Tibial artery (tissue), 4 donors: Measurements from ENCODE around the gene FBXL22.

Source experiments
- DNase-seq, 2 donors: peaks; one replicate each; pipeline ENCODE4 v3.0.0-alpha.2; 2019
- H3K27ac ChIP-seq, 2 donors: fragments of 200-600 bp; sonication (generic) in 1 of 2; 1 replicate in 1 of 2; 2 replicates in 1 of 2; pipeline ENCODE4 v1.5.1; 2018 to 2019; ENCODE audit warnings: mild to moderate bottlenecking in 1 of 2
- H3K27me3 ChIP-seq, 2 donors: fragments of 200-600 bp; sonication (generic) in 1 of 2; one replicate each; pipeline versions ENCODE4 v1.5.1 to v1.6.0; 2016 to 2019
- H3K36me3 ChIP-seq, 3 donors: fragments of 200-600 bp; sonication (generic) in 2 of 3; one replicate each; pipeline ENCODE4 v1.5.1; 2016 to 2019; ENCODE audit warnings: mild to moderate bottlenecking in 2 of 3
- H3K4me1 ChIP-seq, 4 donors: fragments of 200-600 bp; sonication (generic) in 2 of 4; 1 replicate in 3 of 4; 2 replicates in 1 of 4; pipeline ENCODE4 v1.5.1; 2016 to 2019
- H3K4me3 ChIP-seq, 2 donors: fragments of 200-600 bp; sonication (generic) in 1 of 2; 1 replicate in 1 of 2; 2 replicates in 1 of 2; pipeline ENCODE4 v1.5.1; 2018 to 2019; ENCODE audit warnings: mild to moderate bottlenecking in 2 of 2
- H3K9me3 ChIP-seq, 3 donors: fragments of 200-600 bp; sonication (generic) in 1 of 3; one replicate each; pipeline ENCODE4 v1.5.1; 2016 to 2019
- intact Hi-C: fragments of 100-400 bp; cut with DNase I; formaldehyde crosslinking; loops from one replicate; pipeline ENCODE4 v1.15.0; 2023; ENCODE audit warnings: low total_unique reads
- TF ChIP-seq, protein P1 (sequence below), 2 experiments: fragments of 200-600 bp in 1 of 2; fragments of 450-650 bp in 1 of 2; IDR thresholded peaks; one replicate each; pipeline ENCODE4 v1.5.1; 2017 to 2019; ENCODE audit warnings: antibody characterized with exemption in 2 of 2, mild to moderate bottlenecking in 1 of 2, moderate library complexity in 1 of 2

The FBXL22 gene

DNA sequence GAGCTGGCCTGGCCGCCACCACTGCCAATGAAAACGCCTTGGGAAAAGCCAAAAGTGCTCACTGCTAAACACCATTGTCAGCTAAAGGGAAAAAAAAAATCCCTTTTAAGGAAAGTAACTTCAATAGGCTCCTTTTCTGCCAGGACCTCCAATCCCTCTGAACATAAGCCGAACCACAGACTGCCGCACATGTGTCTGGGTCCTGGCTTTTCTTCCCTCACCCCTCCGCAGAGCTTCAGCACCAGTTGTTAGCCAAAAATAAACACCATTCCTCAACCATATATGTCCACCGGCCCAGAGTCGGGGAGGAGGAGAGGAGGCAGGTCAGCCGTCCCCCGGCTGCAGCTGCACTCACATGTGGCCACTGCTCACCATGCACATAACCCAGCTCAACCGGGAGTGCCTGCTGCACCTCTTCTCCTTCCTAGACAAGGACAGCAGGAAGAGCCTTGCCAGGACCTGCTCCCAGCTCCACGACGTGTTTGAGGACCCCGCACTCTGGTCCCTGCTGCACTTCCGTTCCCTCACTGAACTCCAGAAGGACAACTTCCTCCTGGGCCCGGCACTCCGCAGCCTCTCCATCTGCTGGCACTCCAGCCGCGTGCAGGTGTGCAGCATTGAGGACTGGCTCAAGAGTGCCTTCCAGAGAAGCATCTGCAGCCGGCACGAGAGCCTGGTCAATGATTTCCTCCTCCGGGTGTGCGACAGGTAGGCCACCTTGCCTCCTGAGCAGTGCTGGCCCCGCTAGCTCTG is at the start of gene FBXL22:
Gene FBXL22, plus strand, starts transcription at position 350 of the 753 bp plus-strand sequence. Its CDS starts 6 bp downstream, at position 356.
- DNase-seq = peak in 1 of 2 donors; percentile 84
- Histone ChIP-seq H3K27me3 (no peaks in the 10 kb centered on the region), H3K36me3 (peaks cover 0 to 6% (median 0%) of the 10 kb centered on the region in 3 donors), H3K9me3 (no peaks in the 10 kb centered on the region), H3K4me1 (peaks cover 0 to 73% (median 55%) of the 10 kb centered on the region in 4 donors), H3K27ac (peak within 1 kb of the TSS; percentile 85 to 89), H3K4me3 (peak within 1 kb of the TSS; percentile 66 to 79)
- TF ChIP-seq, protein P1, sequence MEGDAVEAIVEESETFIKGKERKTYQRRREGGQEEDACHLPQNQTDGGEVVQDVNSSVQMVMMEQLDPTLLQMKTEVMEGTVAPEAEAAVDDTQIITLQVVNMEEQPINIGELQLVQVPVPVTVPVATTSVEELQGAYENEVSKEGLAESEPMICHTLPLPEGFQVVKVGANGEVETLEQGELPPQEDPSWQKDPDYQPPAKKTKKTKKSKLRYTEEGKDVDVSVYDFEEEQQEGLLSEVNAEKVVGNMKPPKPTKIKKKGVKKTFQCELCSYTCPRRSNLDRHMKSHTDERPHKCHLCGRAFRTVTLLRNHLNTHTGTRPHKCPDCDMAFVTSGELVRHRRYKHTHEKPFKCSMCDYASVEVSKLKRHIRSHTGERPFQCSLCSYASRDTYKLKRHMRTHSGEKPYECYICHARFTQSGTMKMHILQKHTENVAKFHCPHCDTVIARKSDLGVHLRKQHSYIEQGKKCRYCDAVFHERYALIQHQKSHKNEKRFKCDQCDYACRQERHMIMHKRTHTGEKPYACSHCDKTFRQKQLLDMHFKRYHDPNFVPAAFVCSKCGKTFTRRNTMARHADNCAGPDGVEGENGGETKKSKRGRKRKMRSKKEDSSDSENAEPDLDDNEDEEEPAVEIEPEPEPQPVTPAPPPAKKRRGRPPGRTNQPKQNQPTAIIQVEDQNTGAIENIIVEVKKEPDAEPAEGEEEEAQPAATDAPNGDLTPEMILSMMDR (IDR thresholded peaks at IDR 0.05) = no peak
- intact Hi-C loops = loop anchor here (5.0 kb wide), 1 partner anchor 95 kb away; the partner anchor contains the start of gene USP3

DNA sequence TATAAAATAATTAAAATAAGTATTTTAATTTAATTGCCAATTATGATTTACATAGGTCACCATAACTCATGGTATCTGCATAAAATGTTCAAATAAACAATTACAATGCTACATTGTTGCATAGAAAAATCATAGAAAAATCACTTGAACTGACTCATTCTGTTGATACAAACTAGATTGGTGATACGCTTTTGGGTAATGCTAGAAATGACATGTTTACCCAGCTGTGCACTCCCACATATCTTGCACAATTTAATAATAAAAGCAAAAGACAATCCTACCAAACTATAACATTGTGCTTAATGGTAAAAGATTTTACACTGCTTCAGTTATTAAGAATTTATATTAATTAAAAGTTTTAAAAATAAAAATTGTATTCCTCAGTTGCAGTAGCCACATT is 45.8 kb upstream of the FBXL22 start:
- no peak overlapping the region for H3K4me3 ChIP-seq
- H3K4me1 ChIP-seq = peaks cover 0 to 35% (median 11%) of the 10 kb centered on the region in 4 donors
- peaks cover 0 to under 1% (median 0%) of the 10 kb centered on the region in 3 donors for H3K36me3 ChIP-seq
- TF ChIP-seq, protein P1 (IDR thresholded peaks at IDR 0.05) = no peak
- DNase-seq = no peak
- H3K27me3 ChIP-seq = no peaks in the 10 kb centered on the region
- no peak overlapping the region for H3K27ac ChIP-seq
- intact Hi-C loops = no loop called here
- H3K9me3 ChIP-seq = no peaks in the 10 kb centered on the region

DNA sequence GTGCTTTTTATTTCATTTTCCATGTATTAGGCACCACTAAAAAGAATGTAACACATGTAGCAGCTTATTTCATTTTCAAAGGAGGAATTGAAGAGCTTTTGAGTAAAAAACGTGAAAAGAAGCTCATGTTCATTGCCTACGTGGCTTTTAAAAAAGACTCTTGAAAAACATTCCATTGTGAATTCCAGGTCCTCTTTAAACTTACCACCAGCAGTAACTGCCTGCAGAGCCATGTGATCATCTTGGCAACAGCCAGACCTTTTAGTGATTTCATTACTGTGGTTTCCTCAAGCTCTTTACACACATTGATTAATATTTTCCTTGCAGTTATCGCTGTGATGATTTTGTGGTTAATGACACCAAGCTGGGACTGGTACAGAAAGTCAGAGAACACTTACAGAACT is 43.8 kb upstream of the FBXL22 start:
- Histone ChIP-seq H3K9me3 (no peaks in the 10 kb centered on the region), H3K4me3 (no peak overlapping the region), H3K27me3 (no peaks in the 10 kb centered on the region), H3K27ac (peak overlapping the region; percentile 13 to 55), H3K36me3 (peaks cover 11 to 17% (median 15%) of the 10 kb centered on the region in 3 donors), H3K4me1 (peaks cover 0 to 35% (median 11%) of the 10 kb centered on the region in 4 donors)
- intact Hi-C loops = no loop called here
- DNase-seq = peak in 1 of 2 donors; percentile 41
- TF ChIP-seq, protein P1 (IDR thresholded peaks at IDR 0.05) = no peak

DNA sequence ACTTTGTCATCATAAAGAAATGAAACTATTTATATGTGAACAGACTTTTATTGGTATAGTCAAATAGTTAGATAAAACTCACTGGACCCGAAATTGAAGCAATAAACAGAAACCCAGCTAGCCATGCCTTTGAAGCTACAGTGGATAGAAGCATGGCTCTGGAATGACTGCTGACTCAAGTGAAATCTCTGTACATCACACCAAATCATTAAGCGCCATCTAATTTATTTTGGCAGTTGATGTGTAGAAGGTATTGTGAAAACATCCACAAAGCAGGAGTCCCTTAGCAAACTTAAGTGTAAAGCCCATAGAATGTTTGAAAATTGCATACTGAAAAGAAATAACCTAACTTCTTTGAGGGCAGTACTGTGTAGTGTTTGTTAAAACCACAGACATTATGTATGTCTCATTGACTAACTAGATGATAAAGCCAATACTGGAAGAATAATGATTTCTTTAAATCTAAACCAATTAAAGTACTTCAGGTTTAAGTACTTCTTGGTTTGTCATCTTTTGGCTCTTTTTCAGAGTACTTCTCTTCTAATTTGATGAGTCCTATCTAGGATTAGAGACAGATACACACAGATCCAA is 42.8 kb upstream of the FBXL22 start:
- DNase-seq = no peak
- peaks cover 0 to 35% (median 11%) of the 10 kb centered on the region in 4 donors for H3K4me1 ChIP-seq
- H3K4me3 ChIP-seq = no peak overlapping the region
- TF ChIP-seq, protein P1 (IDR thresholded peaks at IDR 0.05) = no peak
- intact Hi-C loops = no loop called here
- H3K27ac ChIP-seq = peak overlapping the region in 1 of 2 donors; percentile 55
- H3K36me3 ChIP-seq = peaks cover 14 to 18% (median 17%) of the 10 kb centered on the region in 3 donors
- no peaks in the 10 kb centered on the region for H3K9me3 ChIP-seq
- H3K27me3 ChIP-seq = no peaks in the 10 kb centered on the region

DNA sequence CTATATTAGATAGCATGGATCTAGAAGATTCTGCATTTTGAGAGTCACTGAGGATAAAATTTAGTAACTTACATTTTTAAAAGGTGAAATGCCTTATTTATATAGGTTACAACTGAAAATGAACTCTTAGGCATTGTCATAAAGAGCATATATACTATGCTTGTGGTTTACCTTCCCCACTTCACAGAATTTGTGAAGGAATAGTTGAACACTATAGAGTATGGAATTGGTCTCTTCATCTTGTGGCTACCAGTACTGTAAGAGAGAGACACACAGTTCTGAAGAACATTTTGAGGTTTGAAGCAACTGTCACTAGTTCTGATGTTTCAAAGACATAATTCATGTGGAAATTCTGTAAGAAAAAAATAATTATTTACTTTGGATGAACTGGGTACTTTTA is 41.7 kb upstream of the FBXL22 start:
- Histone ChIP-seq H3K27me3 (no peaks in the 10 kb centered on the region), H3K4me1 (peaks cover 0 to 35% (median 11%) of the 10 kb centered on the region in 4 donors), H3K4me3 (no peak overlapping the region), H3K27ac (no peak overlapping the region), H3K9me3 (no peaks in the 10 kb centered on the region), H3K36me3 (peaks cover 19 to 25% (median 19%) of the 10 kb centered on the region in 3 donors)
- TF ChIP-seq, protein P1 (IDR thresholded peaks at IDR 0.05) = no peak
- intact Hi-C loops = no loop called here
- DNase-seq = no peak
